ENCODE data around the gene NRXN3.

DNA sequence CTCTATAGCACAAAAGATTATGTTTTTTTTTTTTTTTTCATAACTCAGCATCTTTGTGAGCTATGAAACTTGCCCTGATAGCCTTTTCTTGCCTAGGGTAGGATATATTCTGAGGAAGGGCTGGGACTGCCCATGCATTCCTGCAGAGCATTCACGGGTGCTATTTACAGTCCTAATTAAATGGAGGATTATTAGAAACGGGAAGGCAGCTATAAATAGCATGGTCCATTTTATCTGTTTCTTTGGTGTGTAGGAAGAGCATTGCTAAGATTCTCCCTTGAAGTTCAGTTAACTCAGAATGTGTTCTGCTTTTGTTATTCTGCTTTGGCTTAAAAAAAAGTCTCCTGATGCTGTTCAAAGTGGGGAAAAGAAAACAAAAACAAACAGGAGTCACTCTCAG is 1410.2 kb downstream of the NRXN3 start:
- no peak for TF ChIP-seq EZH2phosphoT487 (IDR thresholded peaks at IDR 0.05; ENCODE audit: borderline replicate concordance, low read depth)
- TF ChIP-seq JUND (IDR thresholded peaks at IDR 0.05) = no peak
- TF ChIP-seq RFX5 (IDR thresholded peaks at IDR 0.05; ENCODE audit: low read length) = no peak
- no peak for TF ChIP-seq CTCF (IDR thresholded peaks at IDR 0.05)
- no peak for TF ChIP-seq TAF1 (IDR thresholded peaks at IDR 0.05; ENCODE audit: borderline replicate concordance, low read depth, low read length)
- TF ChIP-seq RAD21 (IDR thresholded peaks at IDR 0.05; ENCODE audit: low read length) = no peak
- TF ChIP-seq, protein P1, sequence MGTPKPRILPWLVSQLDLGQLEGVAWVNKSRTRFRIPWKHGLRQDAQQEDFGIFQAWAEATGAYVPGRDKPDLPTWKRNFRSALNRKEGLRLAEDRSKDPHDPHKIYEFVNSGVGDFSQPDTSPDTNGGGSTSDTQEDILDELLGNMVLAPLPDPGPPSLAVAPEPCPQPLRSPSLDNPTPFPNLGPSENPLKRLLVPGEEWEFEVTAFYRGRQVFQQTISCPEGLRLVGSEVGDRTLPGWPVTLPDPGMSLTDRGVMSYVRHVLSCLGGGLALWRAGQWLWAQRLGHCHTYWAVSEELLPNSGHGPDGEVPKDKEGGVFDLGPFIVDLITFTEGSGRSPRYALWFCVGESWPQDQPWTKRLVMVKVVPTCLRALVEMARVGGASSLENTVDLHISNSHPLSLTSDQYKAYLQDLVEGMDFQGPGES (IDR thresholded peaks at IDR 0.05; ENCODE audit: low read depth, low read length) = no peak
- TF ChIP-seq POLR2AphosphoS5 (IDR thresholded peaks at IDR 0.05; ENCODE audit: low read depth, low read length) = no peak
- TF ChIP-seq, protein P2, sequence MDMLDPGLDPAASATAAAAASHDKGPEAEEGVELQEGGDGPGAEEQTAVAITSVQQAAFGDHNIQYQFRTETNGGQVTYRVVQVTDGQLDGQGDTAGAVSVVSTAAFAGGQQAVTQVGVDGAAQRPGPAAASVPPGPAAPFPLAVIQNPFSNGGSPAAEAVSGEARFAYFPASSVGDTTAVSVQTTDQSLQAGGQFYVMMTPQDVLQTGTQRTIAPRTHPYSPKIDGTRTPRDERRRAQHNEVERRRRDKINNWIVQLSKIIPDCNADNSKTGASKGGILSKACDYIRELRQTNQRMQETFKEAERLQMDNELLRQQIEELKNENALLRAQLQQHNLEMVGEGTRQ (IDR thresholded peaks at IDR 0.05; ENCODE audit: borderline replicate concordance, low read depth, low read length) = no peak

Data from SK-N-SH (cell line).